ENCODE measurements around the gene JMJD1C.

JMJD1C gene

DNA sequence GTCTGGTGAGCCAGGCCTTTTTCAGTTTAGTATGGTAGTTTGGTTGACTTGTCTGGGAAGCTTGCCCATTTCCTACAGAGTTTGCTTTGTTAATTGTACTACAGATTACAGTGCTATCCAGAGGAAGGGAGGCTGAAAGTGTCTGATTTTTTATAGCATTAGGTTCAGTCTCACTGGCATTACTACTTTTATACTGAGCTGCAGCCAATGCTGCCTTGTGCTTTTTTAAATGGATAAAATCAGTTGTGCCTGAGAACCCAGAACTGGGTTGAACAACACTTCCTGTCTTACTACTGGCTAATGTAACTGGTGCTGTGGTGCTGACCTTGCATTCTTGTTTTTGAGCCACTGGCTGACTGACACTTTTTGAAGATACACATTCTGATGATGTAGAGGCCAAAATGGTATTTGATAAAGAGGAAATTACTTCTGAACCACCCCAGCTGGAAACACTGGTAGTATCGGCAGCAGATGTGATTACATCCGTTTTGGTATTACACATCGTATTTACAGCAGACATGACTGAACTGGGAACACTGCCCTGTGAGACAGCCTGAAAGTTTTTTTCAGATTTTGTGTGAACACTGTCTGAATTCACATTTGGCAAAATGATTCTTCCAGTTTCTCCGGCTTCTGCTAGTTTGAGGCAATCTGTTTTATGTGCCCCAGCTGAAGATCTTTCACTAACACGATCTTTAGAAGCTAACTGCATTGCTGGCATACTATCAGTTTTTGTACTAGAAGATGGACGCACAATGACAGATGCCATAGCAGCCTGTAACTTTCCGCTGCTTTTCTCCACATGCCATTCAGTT is 258.6 kb downstream of the JMJD1C start:
- no peak for DNase-seq

GRCh38 chr10:63206576-63206975 is 259.2 kb downstream of the JMJD1C start:
- no peak for DNase-seq

- DNase-seq = no peak
These were observed 260.4 kb downstream of the JMJD1C start for GRCh38 chr10:63205421-63205820.

GRCh38 chr10:63204667-63205391 is 260.9 kb downstream of the JMJD1C start:
- no peak for DNase-seq

DNA sequence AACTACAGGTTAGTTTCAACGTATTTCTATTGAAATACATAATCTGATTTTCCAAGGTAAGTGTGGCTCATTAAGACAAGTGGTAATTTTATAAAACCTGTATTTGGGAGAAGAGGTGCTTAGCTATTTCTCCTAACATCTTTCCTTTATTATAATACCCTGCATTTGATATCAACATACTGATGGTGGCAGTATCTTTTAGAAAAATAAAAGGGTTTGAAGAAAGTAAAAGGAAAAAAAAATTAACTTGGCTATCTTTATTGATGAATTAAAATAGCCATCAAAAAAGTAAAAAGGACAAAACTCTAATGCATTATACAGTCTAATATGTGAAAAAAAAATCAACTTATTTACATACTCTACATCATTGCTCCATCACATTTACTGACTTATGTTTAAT is 264.7 kb downstream of the JMJD1C start:
- DNase-seq = no peak

DNA sequence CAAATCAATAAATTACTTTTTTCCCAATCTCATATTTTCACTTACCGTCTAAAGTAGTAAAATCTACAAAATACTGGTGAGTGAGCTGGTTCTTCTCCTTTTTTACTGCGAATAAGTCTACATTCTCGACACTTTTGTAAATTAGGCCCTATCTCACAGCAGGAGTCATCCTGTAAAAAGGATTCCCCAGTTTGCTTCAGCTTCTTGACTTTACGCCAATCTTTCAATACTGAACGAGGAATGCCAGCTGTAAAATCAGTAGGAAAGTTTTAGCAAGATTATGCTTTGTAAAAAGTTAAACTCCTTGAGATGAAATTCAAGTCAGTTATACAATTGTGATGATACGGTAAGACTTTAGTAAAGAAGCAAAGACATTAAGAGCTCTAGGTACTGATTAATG is 265.3 kb downstream of the JMJD1C start:
- DNase-seq = no peak

DNA sequence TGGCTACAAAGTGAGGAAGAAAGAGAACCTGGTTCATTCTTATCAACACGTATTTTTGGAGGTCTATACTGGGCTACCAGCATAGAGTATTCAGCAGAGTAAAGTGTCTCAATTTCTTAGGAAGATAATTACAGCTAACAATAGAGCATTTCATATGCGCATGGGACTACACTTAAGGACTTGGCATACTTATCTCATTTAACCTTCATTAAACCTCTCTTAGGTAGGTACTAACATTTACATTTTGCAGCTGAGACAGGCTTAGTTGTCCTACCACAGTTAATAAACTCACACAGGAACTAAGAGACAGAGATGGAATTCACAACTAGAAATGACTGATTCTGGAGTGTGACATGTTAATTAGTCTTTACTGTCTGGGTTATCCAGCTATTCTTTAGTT is 266.1 kb downstream of the JMJD1C start:
- DNase-seq = no peak

- DNase-seq = no peak
These were observed 268.3 kb downstream of the JMJD1C start for GRCh38 chr10:63197344-63198092.

- DNase-seq = no peak
These were observed 273.0 kb downstream of the JMJD1C start for GRCh38 chr10:63192826-63193225.

DNA sequence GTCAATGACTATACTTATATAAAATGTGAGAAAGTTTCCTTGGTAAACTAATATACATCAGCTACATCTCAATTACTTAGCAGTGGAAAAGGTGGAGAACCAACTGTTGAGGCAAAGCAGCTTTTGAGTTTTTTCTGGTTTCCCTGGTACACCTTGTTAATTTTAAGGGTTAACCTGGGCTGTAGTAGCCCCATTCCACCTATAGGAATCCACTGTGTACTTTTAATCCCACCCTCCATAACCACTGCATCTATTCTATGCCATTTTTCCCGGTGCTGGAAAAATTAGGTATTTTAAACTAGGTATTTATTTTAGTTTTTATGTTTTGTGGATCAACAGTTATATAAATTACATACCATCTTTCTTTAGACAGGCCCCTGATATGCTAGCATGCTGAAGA is 290.2 kb downstream of the JMJD1C start:
- no peak for DNase-seq

- DNase-seq = no peak
These were observed 292.1 kb downstream of the JMJD1C start for GRCh38 chr10:63173468-63174232.

- no peak for DNase-seq
These were observed 293.9 kb downstream of the JMJD1C start for GRCh38 chr10:63171926-63172325.

DNA sequence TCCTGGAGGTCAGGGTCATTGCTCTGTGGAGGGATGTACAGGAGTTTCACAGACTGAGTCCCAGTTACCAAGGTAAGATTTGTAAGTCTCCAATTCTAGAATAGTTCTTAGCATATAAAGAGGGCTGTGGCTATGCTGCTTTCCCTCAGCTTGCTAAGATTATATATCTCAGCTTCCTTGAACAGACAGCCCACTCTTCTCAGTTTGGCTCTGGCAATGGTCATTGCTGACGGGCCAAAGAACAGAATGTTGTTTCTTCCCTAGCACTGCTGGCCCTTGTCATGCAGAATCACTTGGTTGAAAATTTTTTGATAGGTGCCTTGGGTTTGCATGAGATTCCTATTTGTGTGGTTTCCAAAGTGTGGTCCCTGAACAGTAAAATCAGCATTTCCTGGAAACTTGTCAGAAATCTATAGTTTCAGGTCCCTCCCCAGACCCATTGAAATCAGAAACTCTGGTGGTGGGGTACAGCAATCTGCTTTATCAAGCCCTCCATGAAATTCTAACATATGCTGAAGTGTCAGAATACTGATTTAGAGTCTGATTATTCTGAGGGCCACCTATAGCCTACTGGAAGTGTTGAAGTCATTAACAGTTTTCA is 294.4 kb downstream of the JMJD1C start:
- DNase-seq = no peak

GRCh38 chr10:63169624-63170023 is 296.2 kb downstream of the JMJD1C start:
- no peak for DNase-seq

GRCh38 chr10:63168821-63169462 is 296.8 kb downstream of the JMJD1C start:
- DNase-seq = no peak

GRCh38 chr10:63166742-63167258 is 299.0 kb downstream of the JMJD1C start:
- peak; percentile 35 for DNase-seq

- no peak for DNase-seq
These were observed 300.5 kb downstream of the JMJD1C start for GRCh38 chr10:63165249-63165648.

DNA sequence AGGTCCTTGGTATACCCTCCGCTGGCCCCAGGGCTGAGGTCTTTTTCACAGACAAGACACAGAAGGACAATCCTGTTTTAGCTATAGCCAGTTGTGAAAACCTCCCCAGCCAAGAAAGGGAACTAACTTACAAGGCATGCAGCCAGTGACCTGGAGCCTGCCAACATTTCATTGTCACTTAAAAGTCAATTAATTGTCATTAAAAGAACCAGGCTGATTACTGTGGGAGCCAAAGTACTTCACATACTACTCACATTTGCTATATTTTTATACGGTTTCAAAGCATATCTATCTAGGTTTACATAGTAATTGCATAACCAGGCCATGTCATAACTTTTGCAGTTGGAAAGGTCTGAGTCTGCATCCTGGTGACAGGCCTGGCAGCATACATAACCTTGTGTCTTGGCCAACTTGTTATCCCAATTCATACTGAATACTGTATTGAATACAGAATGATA is 301.6 kb downstream of the JMJD1C start:
- DNase-seq = no peak

DNA sequence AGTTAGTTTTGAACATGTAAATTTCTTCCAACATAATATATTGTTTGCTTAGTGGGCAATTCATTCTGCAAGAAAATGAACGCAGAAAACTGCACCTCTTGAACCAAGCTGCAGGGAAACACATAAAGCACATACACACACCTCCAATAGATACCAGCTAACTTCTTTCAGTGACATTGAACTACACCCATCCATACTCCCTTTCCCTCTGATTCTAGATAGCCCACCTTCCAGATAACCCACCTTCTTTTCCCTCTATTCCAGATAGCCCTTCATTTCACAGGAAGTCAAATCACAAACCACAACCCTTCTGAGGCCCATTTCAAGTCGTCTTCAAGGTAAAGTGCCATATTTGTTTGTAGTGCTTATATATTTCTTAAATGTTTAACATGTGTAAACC is 304.2 kb downstream of the JMJD1C start:
- no peak for DNase-seq

DNA sequence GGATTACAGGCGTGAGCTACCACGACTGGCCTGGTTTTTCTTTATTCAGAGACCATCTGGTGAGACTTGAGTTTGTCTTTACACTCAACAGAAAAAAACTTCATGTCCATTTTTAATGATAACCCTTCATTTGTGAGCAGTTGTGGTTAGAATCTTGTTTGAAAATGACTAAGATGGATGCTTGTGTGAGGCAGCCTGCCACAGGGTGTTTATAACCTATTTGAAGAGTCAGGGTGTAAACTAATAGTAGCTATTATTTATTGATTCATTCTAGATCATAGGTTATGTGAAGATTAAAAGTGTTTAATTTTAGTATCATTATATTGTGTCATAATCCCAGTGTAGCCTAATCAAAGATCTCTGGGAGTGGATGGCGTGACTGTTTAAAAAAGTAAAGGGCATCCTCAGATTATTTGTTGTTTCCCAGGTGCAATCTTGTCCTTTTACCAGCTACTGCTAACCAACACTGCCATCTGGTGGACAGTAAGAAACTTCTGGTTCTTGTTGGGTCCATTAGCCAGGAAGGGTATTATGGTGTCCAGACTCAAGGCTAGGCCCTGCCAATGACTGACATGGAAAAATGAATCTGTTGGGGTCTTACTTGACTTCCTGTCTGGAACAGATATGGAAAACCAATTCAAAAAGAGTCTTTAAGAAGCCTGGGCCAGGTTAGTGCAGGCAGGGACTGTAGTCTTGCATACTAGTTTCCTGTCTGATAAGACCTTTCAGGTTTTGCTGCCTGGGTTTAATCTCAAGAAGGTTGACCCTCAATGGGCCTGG is 307.7 kb downstream of the JMJD1C start:
- peak; percentile 49 for DNase-seq

- no peak for DNase-seq
These were observed 309.5 kb downstream of the JMJD1C start for GRCh38 chr10:63156236-63156635.
